Measurements from ENCODE around the gene CCNDBP1. TPM values are rescaled to one million over a fixed set of nuclear protein-coding genes. Genes with fewer than 3 reads are reported as not detected.
"Not testable (repeated sequence)": the region's sequence is repeated elsewhere in the genome, so short reads cannot be mapped to it uniquely, and the experiment has no call there.

Gene CCNDBP1
- total RNA-seq, 1 donor from 2014 or later, result 86.8 TPM

DNA sequence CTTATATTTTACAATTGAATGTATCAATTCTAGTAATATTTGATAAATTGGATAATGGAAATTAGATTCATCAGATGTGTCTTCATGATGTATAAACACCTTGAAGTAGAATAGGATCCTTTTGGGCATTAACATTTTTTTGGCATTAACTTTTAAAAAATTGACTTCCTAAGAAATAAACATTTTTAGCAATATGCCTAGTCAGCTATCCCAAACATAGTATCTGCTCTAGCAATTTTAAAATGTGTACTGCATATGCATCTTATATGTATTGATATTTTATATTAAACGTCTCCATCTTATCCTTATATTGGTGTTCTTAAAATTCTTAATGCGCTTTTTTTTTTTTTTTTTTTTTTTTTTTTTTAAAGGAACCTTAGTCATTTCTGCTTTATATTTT, 8.5 kb downstream of the CCNDBP1 start:
- peaks cover 2% of the 10 kb centered on the region for H3K27me3 Mint-ChIP-seq (ENCODE audit: unreplicated experiment)
- TF ChIP-seq CTCF (IDR thresholded peaks at IDR 0.05; ENCODE audit: partially characterized antibody, unreplicated experiment), result no peak
- DNase-seq, result no peak
- no peak overlapping the region for H3K4me3 Mint-ChIP-seq (ENCODE audit: unreplicated experiment)
- peaks cover 11% of the 10 kb centered on the region for H3K36me3 Mint-ChIP-seq (ENCODE audit: unreplicated experiment)
- H3K27ac Mint-ChIP-seq (ENCODE audit: unreplicated experiment), result no peak overlapping the region
- H3K4me1 Mint-ChIP-seq (ENCODE audit: low read depth, unreplicated experiment), result no peaks in the 10 kb centered on the region
- H3K9me3 Mint-ChIP-seq (ENCODE audit: unreplicated experiment), result peaks cover 2% of the 10 kb centered on the region

DNA sequence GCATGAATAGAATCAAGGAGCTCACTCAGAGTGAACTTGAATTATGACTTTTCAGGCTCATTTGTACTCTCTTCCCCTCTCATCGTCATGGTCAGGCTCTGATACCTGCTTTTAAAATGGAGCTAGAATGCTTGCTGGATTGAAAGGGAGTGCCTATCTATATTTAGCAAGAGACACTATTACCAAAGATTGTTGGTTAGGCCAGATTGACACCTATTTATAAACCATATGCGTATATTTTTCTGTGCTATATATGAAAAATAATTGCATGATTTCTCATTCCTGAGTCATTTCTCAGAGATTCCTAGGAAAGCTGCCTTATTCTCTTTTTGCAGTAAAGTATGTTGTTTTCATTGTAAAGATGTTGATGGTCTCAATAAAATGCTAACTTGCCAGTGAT, 9.6 kb downstream of the CCNDBP1 start:
- no peak for TF ChIP-seq CTCF (IDR thresholded peaks at IDR 0.05; ENCODE audit: partially characterized antibody, unreplicated experiment)
- Mint-ChIP-seq H3K9me3 (ENCODE audit: unreplicated experiment) (peaks cover 2% of the 10 kb centered on the region), H3K27me3 (ENCODE audit: unreplicated experiment) (peaks cover 2% of the 10 kb centered on the region), H3K27ac (ENCODE audit: unreplicated experiment) (no peak overlapping the region), H3K4me3 (ENCODE audit: unreplicated experiment) (no peak overlapping the region), H3K4me1 (ENCODE audit: low read depth, unreplicated experiment) (no peaks in the 10 kb centered on the region), H3K36me3 (ENCODE audit: unreplicated experiment) (peaks cover 11% of the 10 kb centered on the region)
- DNase-seq, result no peak

DNA sequence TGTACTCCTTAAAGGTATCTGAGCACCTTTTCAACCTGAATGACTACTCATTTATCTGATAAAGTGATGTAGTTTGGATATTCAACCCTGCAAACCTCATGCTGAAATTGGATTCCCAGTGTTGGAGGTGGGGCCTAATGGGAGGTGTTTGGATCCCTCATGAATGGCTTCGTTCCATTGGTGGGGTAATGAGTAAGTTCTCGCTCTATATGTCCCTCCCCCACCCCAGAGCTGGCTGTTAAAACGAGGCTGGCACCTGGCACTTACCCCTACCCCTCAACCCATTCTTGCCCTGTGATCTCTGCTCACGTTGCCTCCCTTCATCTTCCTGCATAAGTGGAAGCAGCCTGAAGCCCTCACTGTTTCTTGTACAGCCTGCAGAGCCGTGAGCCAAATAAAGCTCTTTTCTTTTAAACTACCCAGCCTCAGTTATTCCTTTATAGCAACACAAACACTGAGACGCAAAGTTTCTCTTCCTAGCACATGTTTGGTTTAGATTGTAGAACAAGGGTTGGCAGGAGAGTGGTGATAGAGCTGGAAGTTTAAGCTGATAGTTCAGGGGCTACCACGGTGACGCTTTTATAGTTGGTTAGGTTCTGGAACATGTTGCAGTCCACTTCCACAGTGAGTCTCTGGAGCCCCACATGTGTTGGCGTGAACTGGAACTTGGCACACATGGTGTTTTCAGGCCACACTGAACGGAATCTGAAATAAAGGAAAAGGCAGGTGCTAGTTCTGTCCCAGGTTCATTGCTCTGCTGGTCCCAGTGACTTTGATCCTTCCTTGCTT, 11.8 kb downstream of the CCNDBP1 start:
- H3K27me3 Mint-ChIP-seq (ENCODE audit: unreplicated experiment), result peaks cover 2% of the 10 kb centered on the region
- H3K4me1 Mint-ChIP-seq (ENCODE audit: low read depth, unreplicated experiment), result no peaks in the 10 kb centered on the region
- H3K4me3 Mint-ChIP-seq (ENCODE audit: unreplicated experiment), result no peak overlapping the region
- DNase-seq, result no peak
- H3K36me3 Mint-ChIP-seq (ENCODE audit: unreplicated experiment), result peaks cover 11% of the 10 kb centered on the region
- TF ChIP-seq CTCF (IDR thresholded peaks at IDR 0.05; ENCODE audit: partially characterized antibody, unreplicated experiment), result no peak
- H3K27ac Mint-ChIP-seq (ENCODE audit: unreplicated experiment), result no peak overlapping the region
- peaks cover 2% of the 10 kb centered on the region for H3K9me3 Mint-ChIP-seq (ENCODE audit: unreplicated experiment)

GRCh38 chr15:43197773-43198172, 12.6 kb downstream of the CCNDBP1 start:
- H3K27ac Mint-ChIP-seq (ENCODE audit: unreplicated experiment); DNase-seq; H3K9me3 Mint-ChIP-seq (ENCODE audit: unreplicated experiment); H3K4me3 Mint-ChIP-seq (ENCODE audit: unreplicated experiment); H3K4me1 Mint-ChIP-seq (ENCODE audit: low read depth, unreplicated experiment); H3K27me3 Mint-ChIP-seq (ENCODE audit: unreplicated experiment): not testable (repeated sequence)
- peaks cover 11% of the 10 kb centered on the region for H3K36me3 Mint-ChIP-seq (ENCODE audit: unreplicated experiment)

- H3K4me3 Mint-ChIP-seq (ENCODE audit: unreplicated experiment); DNase-seq; H3K4me1 Mint-ChIP-seq (ENCODE audit: low read depth, unreplicated experiment); H3K27me3 Mint-ChIP-seq (ENCODE audit: unreplicated experiment); H3K27ac Mint-ChIP-seq (ENCODE audit: unreplicated experiment); H3K9me3 Mint-ChIP-seq (ENCODE audit: unreplicated experiment): not testable (repeated sequence)
- H3K36me3 Mint-ChIP-seq (ENCODE audit: unreplicated experiment), result peaks cover 11% of the 10 kb centered on the region
Measured at GRCh38 chr15:43198556-43198955, 13.4 kb downstream of the CCNDBP1 start.

DNA sequence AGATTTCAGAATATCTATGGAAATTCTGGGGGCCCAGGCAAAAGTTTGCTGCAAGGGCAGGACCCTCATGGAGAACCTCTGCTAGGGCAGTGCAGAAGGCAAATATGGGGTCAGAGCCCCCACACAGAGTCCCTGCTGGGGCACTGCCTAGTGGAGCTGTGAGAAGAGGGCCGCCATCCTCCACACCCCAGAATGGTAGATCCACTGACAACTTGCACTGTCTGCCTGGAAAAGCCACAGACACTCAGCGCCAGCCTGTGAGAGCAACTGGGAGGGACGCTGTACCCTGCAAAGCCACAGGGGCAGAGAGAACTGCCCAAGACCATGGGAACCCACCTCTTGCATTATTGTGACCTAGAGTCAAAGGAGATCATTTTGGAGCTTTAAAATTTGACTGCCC, 13.8 kb downstream of the CCNDBP1 start:
- no peak for TF ChIP-seq CTCF (IDR thresholded peaks at IDR 0.05; ENCODE audit: partially characterized antibody, unreplicated experiment)
- H3K4me1 Mint-ChIP-seq (ENCODE audit: low read depth, unreplicated experiment), result no peaks in the 10 kb centered on the region
- peaks cover 2% of the 10 kb centered on the region for H3K9me3 Mint-ChIP-seq (ENCODE audit: unreplicated experiment)
- DNase-seq, result no peak
- no peak overlapping the region for H3K27ac Mint-ChIP-seq (ENCODE audit: unreplicated experiment)
- H3K36me3 Mint-ChIP-seq (ENCODE audit: unreplicated experiment), result peaks cover 11% of the 10 kb centered on the region
- peaks cover 2% of the 10 kb centered on the region for H3K27me3 Mint-ChIP-seq (ENCODE audit: unreplicated experiment)
- H3K4me3 Mint-ChIP-seq (ENCODE audit: unreplicated experiment), result no peak overlapping the region
